GM18517 (cell line): ENCODE results near the gene ZFAND3.
"Not testable (repeated sequence)": the region's sequence is repeated elsewhere in the genome, so short reads cannot be mapped to it uniquely, and the experiment has no call there.

Experiments
- ATAC-seq: cut with Tn5 transposase; IDR thresholded peaks from one replicate; pipeline ENCODE4 v1.9.1; 2021; ENCODE audit warnings: mild to moderate bottlenecking, moderate library complexity; ENCODE audit not compliant: unreplicated experiment

ZFAND3 gene

GRCh38 chr6:37990762-37991525, 171.4 kb downstream of the ZFAND3 start:
- ATAC-seq = no peak

GRCh38 chr6:37992749-37993148, 173.2 kb downstream of the ZFAND3 start:
- ATAC-seq = no peak

- not testable (repeated sequence) for ATAC-seq
Measured at GRCh38 chr6:37993194-37993593, 173.7 kb downstream of the ZFAND3 start.

- ATAC-seq = no peak
Measured at GRCh38 chr6:37993596-37993995, 174.1 kb downstream of the ZFAND3 start.

GRCh38 chr6:37994223-37994622, 174.7 kb downstream of the ZFAND3 start:
- ATAC-seq = no peak

GRCh38 chr6:37998366-37998765, 178.8 kb downstream of the ZFAND3 start:
- ATAC-seq = no peak

GRCh38 chr6:38001386-38001785, 181.9 kb downstream of the ZFAND3 start:
- no peak for ATAC-seq

GRCh38 chr6:38004908-38005307, 185.4 kb downstream of the ZFAND3 start:
- ATAC-seq = no peak

GRCh38 chr6:38011937-38012336, 192.4 kb downstream of the ZFAND3 start:
- no peak for ATAC-seq

GRCh38 chr6:38012573-38012972, 193.0 kb downstream of the ZFAND3 start:
- no peak for ATAC-seq

GRCh38 chr6:38015341-38015740, 195.8 kb downstream of the ZFAND3 start:
- no peak for ATAC-seq

- no peak for ATAC-seq
Measured at GRCh38 chr6:38016824-38017223, 197.3 kb downstream of the ZFAND3 start.

- no peak for ATAC-seq
Measured at GRCh38 chr6:38018755-38019165, 199.2 kb downstream of the ZFAND3 start.

GRCh38 chr6:38020593-38020992, 201.1 kb downstream of the ZFAND3 start:
- ATAC-seq = no peak

GRCh38 chr6:38021029-38021428, 201.5 kb downstream of the ZFAND3 start:
- ATAC-seq = no peak

- ATAC-seq = no peak
Measured at GRCh38 chr6:38021571-38021970, 202.0 kb downstream of the ZFAND3 start.

GRCh38 chr6:38022688-38023087, 203.2 kb downstream of the ZFAND3 start:
- no peak for ATAC-seq

- ATAC-seq = no peak
Measured at GRCh38 chr6:38024908-38025307, 205.4 kb downstream of the ZFAND3 start.

GRCh38 chr6:38025451-38025850, 205.9 kb downstream of the ZFAND3 start:
- ATAC-seq = no peak

- no peak for ATAC-seq
Measured at GRCh38 chr6:38027685-38028373, 208.3 kb downstream of the ZFAND3 start.

- ATAC-seq = no peak
Measured at GRCh38 chr6:38030380-38030779, 210.9 kb downstream of the ZFAND3 start.

- ATAC-seq = no peak
Measured at GRCh38 chr6:38032797-38033196, 213.3 kb downstream of the ZFAND3 start.
